ENCODE measurements around the gene DENND1A. TPM values are rescaled to one million over a fixed set of nuclear protein-coding genes. Genes with fewer than 3 reads are reported as not detected.
"Not testable (repeated sequence)": the region's sequence is repeated elsewhere in the genome, so short reads cannot be mapped to it uniquely, and the experiment has no call there.

DENND1A gene
- total RNA-seq, 3 donors from 2014 or later, result 18.4 to 21.3 (median 20.1) TPM

DNA sequence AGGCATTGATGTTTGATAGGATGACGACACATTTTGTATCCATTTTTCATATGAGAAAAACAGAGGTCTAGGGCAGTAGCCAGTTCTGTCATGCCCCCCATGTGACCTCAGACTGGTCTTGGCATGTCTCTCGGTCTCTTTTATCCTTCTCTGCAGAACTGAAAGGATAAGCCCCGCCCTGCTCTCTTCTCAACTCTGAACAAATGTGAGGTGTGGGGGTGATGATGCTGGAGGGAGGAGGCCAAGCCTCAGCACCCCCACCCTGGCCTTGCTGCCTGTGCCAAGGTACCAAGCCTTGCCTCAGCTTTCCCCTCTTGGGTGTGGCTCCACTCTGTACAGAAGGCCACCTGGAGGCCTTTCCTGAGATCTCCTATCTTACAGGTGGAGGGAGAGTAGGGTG, 593.5 kb downstream of the DENND1A start:
- DNase-seq (ENCODE audit: low spot score in 2 of 2), result no peak
- intact Hi-C loops (cut with DNase I; ENCODE audit: low total_unique reads), result no loop called here
- H3K36me3 ChIP-seq, result no peaks in the 10 kb centered on the region
- no peaks in the 10 kb centered on the region for H3K27me3 ChIP-seq
- no peaks in the 10 kb centered on the region for H3K9me3 ChIP-seq
- H3K4me1 ChIP-seq, result peaks cover 0 to 6% of the 10 kb centered on the region in 2 donors
- H3K4me3 ChIP-seq, result no peak overlapping the region
- H3K27ac ChIP-seq, result no peak overlapping the region
- TF ChIP-seq POLR2AphosphoS5 (IDR thresholded peaks at IDR 0.05) (no peak), CTCF (IDR thresholded peaks at IDR 0.05) (no peak), POLR2A (IDR thresholded peaks at IDR 0.05) (no peak)

DNA sequence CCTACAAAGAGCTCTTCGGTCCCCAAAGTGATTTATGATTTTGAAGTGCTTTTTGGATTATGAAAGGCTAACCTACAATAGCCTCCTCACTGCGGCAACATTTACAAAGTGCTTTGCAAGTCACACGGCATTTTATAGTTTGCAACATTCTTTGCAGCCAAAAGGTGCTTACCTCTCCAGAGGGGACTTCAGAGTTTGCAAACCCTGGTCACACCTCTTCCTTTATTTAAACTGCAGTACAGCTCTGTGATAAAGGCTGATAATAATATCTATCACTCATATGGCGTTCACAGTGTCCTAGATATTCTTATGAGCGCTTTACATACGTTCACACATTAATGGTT, 594.0 kb downstream of the DENND1A start:
- H3K4me1 ChIP-seq, result peaks cover 0 to 6% of the 10 kb centered on the region in 2 donors
- DNase-seq (ENCODE audit: low spot score in 2 of 2), result no peak
- intact Hi-C loops (cut with DNase I; ENCODE audit: low total_unique reads), result no loop called here
- H3K36me3 ChIP-seq, result no peaks in the 10 kb centered on the region
- H3K27ac ChIP-seq, result no peak overlapping the region
- H3K4me3 ChIP-seq, result no peak overlapping the region
- H3K9me3 ChIP-seq, result no peaks in the 10 kb centered on the region
- no peak for TF ChIP-seq POLR2AphosphoS5 (IDR thresholded peaks at IDR 0.05)
- no peak for TF ChIP-seq POLR2A (IDR thresholded peaks at IDR 0.05)
- TF ChIP-seq CTCF (IDR thresholded peaks at IDR 0.05), result no peak
- no peaks in the 10 kb centered on the region for H3K27me3 ChIP-seq

DNA sequence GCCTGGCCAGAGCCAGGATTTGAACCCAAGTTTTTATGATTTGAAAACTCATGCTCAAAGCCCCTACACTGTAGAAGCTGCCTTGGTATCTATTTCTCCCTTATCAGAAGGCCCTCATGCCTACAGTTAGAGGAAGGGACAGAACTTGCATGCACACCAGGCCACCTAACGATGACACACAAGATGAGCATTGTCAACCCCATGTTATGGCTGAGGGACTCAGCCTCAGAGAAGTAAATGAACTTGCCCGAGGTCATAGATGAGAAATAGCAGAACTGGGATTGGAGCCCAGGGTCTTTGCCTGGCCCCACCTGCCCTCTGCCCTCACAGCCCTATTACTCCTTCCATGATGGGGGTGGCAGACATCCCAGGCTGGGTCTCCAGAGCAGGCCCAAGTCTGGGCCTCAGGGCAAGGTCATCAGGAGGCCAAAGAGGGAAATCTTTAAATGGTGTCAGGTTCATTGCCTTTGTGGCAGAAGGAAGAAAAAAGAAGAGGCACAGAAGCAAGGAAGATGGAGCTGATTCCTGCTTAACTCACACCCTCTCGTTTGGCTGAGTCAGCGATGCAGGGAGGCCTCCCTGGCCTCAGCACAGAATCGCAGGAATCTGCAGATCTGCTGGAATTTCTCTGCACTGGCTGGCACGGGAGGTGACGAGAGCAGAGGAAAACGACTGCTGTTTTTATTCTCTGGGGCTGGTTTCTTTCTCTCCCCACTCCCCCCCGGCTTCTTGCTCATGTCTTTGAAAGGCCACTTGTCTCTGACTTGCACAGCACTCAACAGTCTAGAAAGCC, 594.5 kb downstream of the DENND1A start:
- Histone ChIP-seq H3K27me3 (no peaks in the 10 kb centered on the region), H3K36me3 (no peaks in the 10 kb centered on the region), H3K4me3 (no peak overlapping the region), H3K4me1 (peaks cover 0 to 6% of the 10 kb centered on the region in 2 donors), H3K27ac (peak overlapping the region in 1 of 2 donors; percentile 36), H3K9me3 (no peaks in the 10 kb centered on the region)
- no peak for TF ChIP-seq CTCF (IDR thresholded peaks at IDR 0.05)
- TF ChIP-seq POLR2A (IDR thresholded peaks at IDR 0.05), result no peak
- TF ChIP-seq POLR2AphosphoS5 (IDR thresholded peaks at IDR 0.05), result no peak
- no peak for DNase-seq (ENCODE audit: low spot score in 2 of 2)
- intact Hi-C loops (cut with DNase I; ENCODE audit: low total_unique reads), result no loop called here

DNA sequence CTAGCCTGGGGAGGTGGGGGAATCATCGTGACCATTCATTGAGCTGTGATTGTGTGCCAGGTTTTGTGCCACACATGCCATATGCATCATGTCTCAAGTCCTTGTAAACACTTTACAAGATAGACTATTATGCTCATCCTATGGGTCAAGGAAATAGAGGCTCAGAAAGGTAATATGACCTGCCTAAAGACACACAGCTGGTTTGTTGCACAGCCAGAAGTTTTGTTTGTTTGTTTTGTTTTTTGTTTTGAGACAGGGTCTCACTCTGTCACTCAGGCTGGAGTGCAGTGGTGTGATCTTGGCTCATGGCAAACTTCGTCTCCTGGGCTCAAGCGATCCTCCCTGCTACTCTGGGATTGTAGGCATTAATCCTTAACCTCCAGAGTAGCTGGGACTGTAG, 595.3 kb downstream of the DENND1A start:
- DNase-seq (ENCODE audit: low spot score in 2 of 2), result no peak
- Histone ChIP-seq H3K4me3 (no peak overlapping the region), H3K36me3 (no peaks in the 10 kb centered on the region), H3K27ac (no peak overlapping the region), H3K4me1 (peaks cover 0 to 6% of the 10 kb centered on the region in 2 donors), H3K27me3 (no peaks in the 10 kb centered on the region), H3K9me3 (no peaks in the 10 kb centered on the region)
- intact Hi-C loops (cut with DNase I; ENCODE audit: low total_unique reads), result no loop called here
- TF ChIP-seq POLR2AphosphoS5 (IDR thresholded peaks at IDR 0.05) (no peak), CTCF (IDR thresholded peaks at IDR 0.05) (no peak), POLR2A (IDR thresholded peaks at IDR 0.05) (no peak)

- H3K9me3 ChIP-seq; H3K36me3 ChIP-seq; H3K4me3 ChIP-seq; H3K4me1 ChIP-seq; H3K27me3 ChIP-seq; DNase-seq (ENCODE audit: low spot score in 2 of 2); H3K27ac ChIP-seq; intact Hi-C loops (cut with DNase I; ENCODE audit: low total_unique reads): not testable (repeated sequence)
Measured at GRCh38 chr9:123333058-123333669, 596.8 kb downstream of the DENND1A start.
